ENCODE results near the gene TSPAN4.

Gene TSPAN4

GRCh38 chr11:845872-846495, 3.3 kb downstream of the TSPAN4 start:
- DNase-seq (ENCODE audit: low read depth in 1 of 2, low spot score in 1 of 2): no peak

DNA sequence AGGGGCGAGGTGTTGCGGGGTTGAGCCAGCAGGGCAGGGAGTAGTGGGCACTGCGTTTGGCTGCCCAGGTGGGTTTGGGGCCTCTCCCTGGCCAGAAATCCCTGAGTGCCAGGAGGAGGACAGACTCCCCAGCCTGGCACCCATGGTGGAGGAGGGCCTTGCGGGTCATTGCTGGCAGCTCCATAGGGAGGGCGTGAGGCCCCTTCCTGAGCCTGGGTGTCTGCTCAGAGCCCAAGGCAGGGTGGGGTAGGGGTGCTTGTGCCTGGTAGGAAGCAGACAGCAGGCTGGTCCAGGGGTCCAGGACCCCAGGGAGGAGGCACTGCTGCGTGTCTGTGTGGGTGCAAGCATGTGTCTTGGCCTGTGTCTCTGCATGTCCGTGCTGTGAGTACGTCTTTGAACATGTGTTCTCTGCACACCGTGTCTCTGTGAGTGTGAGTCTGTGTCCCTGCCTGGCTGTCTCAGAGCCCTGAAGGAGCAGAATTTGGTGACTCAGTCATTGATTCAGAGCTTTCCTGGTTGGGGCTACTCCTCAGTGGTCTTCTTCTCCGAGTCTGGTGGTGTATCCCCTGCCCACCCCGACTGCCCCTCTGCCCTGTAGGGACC, 3.9 kb downstream of the TSPAN4 start:
- DNase-seq (ENCODE audit: low read depth in 1 of 2, low spot score in 1 of 2): no peak
- TF ChIP-seq JUND (IDR thresholded peaks at IDR 0.05; ENCODE audit: low read depth): no peak
- in situ Hi-C loops (cut with HindIII; ENCODE audit: low pct_unique_long_range_greater_than_20kb, low sequenced_read_pairs): no loop called here

More at GRCh38 chr11:845872-846495, 3.3 kb downstream of the TSPAN4 start:
- in situ Hi-C loops (cut with HindIII; ENCODE audit: low pct_unique_long_range_greater_than_20kb, low sequenced_read_pairs): no loop called here
- no peak for TF ChIP-seq JUND (IDR thresholded peaks at IDR 0.05; ENCODE audit: low read depth)

DNA sequence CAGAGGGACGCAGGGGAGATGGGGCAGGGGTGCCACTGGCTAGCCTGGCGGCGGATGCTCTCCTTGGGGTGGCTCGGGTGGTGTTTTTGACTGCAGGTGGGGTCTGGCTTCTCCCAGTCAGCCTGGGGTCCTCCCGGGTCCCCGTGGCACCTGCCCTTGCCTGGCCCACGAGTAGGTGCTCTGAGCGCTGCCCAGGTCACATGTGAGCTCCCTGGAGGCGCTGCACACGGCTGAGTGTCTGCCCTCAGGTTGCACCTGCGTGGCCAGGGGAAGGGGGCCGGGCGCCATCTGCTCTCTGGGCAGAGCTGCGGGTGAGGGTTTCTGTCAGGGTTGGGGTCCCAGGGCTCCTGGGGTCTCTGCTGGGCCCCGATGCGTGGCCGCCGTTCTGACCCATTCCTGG, 5.2 kb downstream of the TSPAN4 start:
- TF ChIP-seq JUND (IDR thresholded peaks at IDR 0.05; ENCODE audit: low read depth): no peak
- in situ Hi-C loops (cut with HindIII; ENCODE audit: low pct_unique_long_range_greater_than_20kb, low sequenced_read_pairs): no loop called here
- no peak for DNase-seq (ENCODE audit: low read depth in 1 of 2, low spot score in 1 of 2)

- in situ Hi-C loops (cut with HindIII; ENCODE audit: low pct_unique_long_range_greater_than_20kb, low sequenced_read_pairs): no loop called here
- TF ChIP-seq JUND (IDR thresholded peaks at IDR 0.05; ENCODE audit: low read depth): no peak
- peak in 1 of 2 experiments; percentile 88 for DNase-seq (ENCODE audit: low read depth in 1 of 2, low spot score in 1 of 2)
Measured at GRCh38 chr11:848380-848931, 5.8 kb downstream of the TSPAN4 start.

DNA sequence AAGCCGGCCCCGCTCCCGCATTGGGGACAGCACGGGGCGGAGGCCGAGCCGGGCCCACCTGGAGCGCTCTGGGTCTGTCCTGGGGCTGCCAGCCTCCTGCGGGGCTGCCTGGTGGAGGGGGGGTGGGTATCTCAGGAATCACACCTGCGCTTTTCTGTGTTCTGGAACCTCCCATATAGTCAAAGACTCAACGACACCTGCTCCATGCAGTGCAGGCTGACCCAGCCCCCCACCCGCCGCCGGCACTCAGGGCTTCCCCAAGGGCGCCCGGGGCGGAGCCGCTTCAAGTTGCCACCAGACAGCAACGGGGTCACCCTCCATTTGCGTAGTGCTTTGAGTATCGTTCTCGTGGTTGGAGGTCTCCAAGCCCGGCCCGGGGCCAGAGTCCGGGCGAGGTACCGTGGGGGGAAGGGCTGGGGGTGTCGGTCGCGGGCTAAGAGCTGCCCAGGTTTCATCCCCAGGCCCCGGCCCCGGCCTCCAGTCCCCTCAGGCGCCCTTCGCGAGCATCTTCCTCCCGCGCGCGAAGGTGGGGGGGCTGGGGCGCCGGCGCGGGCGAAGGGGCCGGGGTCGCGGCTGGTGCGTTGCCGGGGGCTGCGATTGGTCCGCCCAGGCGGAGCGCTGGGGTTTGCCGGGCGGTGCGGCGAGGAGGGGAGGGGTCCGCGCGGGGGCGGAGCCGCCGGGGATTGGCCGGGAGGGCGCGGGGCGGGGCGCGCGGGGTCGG, 6.6 kb downstream of the TSPAN4 start:
- no peak for DNase-seq (ENCODE audit: low read depth in 1 of 2, low spot score in 1 of 2)
- no peak for TF ChIP-seq JUND (IDR thresholded peaks at IDR 0.05; ENCODE audit: low read depth)
- in situ Hi-C loops (cut with HindIII; ENCODE audit: low pct_unique_long_range_greater_than_20kb, low sequenced_read_pairs): no loop called here

GRCh38 chr11:849951-850774, 7.5 kb downstream of the TSPAN4 start:
- DNase-seq (ENCODE audit: low read depth in 1 of 2, low spot score in 1 of 2): no peak
- TF ChIP-seq JUND (IDR thresholded peaks at IDR 0.05; ENCODE audit: low read depth): no peak
- in situ Hi-C loops (cut with HindIII; ENCODE audit: low pct_unique_long_range_greater_than_20kb, low sequenced_read_pairs): no loop called here

DNA sequence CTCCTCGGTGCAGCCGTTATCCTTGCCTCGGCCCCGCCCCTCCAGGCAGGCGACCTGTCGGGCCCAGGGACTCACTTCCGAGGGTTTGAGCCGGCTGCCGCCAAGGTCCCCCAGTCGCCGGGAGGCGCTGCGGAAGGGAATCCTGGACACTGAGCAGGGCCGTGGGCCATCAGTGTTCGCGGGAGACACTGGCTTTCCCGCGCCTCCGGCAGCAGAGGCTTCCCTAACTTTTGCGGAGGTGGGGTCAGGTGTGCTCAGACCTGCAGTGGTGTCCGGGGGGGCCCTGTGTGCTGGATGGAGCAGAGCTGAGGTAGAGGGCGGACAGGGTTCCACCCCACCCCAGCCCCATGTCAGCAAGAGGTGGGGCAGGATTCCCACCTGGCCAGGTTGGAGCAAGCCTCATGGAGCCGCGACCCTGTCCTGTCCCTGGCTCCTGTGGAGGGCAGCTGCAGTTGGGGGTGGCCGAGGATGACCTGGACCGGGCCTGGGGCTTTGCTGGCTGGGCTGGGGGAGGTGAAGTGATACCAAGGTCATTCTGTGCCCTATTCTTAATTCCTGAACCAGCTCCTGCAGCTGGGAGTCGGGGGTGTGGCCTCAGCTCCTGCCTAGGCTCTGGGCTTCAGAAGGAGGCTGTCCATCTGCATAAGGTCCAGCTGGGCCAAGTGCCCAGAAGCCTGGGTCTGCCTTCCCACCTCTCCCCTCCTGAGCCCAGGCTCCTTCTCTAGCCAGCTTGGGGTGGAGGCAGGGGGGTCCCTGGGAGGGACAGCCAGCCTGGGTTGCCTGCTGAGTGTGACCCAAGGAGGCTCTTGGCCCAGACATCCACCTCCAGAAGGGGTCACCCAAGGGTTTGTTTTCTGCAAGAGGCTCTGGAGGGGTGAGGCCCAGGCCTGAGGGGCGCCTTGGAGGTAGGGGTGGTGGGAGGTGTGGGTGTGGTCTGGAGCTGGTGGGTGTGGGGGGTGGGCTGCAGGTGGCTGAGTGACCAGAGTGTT, 8.4 kb downstream of the TSPAN4 start:
- TF ChIP-seq JUND (IDR thresholded peaks at IDR 0.05; ENCODE audit: low read depth): no peak
- no peak for DNase-seq (ENCODE audit: low read depth in 1 of 2, low spot score in 1 of 2)
- in situ Hi-C loops (cut with HindIII; ENCODE audit: low pct_unique_long_range_greater_than_20kb, low sequenced_read_pairs): no loop called here

GRCh38 chr11:852762-853161, 10.1 kb downstream of the TSPAN4 start:
- in situ Hi-C loops (cut with HindIII; ENCODE audit: low pct_unique_long_range_greater_than_20kb, low sequenced_read_pairs): no loop called here
- DNase-seq (ENCODE audit: low read depth in 1 of 2, low spot score in 1 of 2): no peak
- no peak for TF ChIP-seq JUND (IDR thresholded peaks at IDR 0.05; ENCODE audit: low read depth)

DNA sequence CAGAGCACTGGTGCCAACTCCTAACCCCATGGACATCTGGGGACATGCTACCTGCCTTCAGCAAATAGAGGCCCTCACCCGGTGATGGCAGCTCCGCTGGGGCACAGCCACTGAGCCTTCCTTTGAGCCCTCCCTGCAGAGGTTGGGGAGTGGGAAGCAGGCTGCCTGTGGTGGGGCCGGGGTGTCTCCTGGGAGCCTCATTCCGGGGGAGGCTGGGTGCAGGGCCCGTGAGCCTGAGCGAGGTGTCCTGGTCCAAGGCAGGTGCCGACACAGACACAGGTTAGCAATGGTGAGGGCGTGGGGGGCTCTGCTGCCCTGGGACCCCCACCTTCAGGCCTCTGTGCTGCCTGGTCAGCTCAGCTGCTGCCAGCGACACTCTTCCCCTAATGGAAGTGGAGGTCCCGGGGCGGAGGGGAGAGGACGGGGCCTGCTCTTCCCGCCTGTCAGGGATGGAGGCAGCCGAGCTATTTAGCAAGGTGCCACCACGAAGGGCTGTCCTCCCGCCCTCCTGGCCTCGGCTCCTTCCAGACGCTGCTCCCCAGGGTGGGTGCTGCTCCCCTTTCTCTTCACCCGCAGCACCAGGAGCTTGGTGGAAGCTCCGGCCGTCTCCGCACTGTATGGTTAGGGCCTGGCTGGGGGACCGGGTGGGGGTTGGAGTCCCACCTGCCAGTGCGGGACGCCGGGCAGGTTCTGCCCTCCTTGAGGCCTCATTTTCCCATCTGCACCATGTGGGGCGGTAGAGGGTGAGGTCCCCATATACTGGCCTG, 11.2 kb downstream of the TSPAN4 start:
- in situ Hi-C loops (cut with HindIII; ENCODE audit: low pct_unique_long_range_greater_than_20kb, low sequenced_read_pairs): no loop called here
- no peak for DNase-seq (ENCODE audit: low read depth in 1 of 2, low spot score in 1 of 2)
- no peak for TF ChIP-seq JUND (IDR thresholded peaks at IDR 0.05; ENCODE audit: low read depth)

- no peak for DNase-seq (ENCODE audit: low read depth in 1 of 2, low spot score in 1 of 2)
- TF ChIP-seq JUND (IDR thresholded peaks at IDR 0.05; ENCODE audit: low read depth): no peak
- in situ Hi-C loops (cut with HindIII; ENCODE audit: low pct_unique_long_range_greater_than_20kb, low sequenced_read_pairs): no loop called here
Measured at GRCh38 chr11:854601-855329, 12.1 kb downstream of the TSPAN4 start.

Measured in T47D (cell line).